Measurements from ENCODE around the gene RAP1B.

DNA sequence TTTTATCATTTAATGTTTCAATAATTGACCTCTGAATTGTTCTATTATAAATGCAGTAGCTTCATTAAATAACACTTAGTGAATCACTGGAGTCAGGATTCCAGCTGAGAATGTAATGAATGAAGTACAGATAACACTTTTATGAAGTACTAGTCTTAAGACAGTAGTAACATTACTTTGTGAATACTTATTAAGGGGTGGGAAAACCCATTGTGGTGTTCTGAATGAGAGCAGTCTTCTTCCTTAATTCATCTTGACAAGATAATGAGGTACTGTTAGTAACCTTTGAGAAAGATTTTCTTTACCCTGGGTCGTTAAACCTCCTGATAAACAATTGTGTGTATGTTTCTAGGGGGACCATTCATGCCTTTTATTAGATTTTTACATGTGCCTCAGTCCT, 88.8 kb downstream of the RAP1B start:
- no peak for TF ChIP-seq CTCF (IDR thresholded peaks at IDR 0.05)
- no peak for TF ChIP-seq POLR2A (IDR thresholded peaks at IDR 0.05)
- no peak for TF ChIP-seq EP300 (IDR thresholded peaks at IDR 0.05)

All from ovary (tissue), 3 donors.